ENCODE results near the gene AQP6. TPM values are rescaled to one million over a fixed set of nuclear protein-coding genes. Genes with fewer than 3 reads are reported as not detected.
"Not testable (repeated sequence)": the region's sequence is repeated elsewhere in the genome, so short reads cannot be mapped to it uniquely, and the experiment has no call there.

AQP6 gene
- total RNA-seq, 1 experiment from 2014 or later = 1.8 TPM

DNA sequence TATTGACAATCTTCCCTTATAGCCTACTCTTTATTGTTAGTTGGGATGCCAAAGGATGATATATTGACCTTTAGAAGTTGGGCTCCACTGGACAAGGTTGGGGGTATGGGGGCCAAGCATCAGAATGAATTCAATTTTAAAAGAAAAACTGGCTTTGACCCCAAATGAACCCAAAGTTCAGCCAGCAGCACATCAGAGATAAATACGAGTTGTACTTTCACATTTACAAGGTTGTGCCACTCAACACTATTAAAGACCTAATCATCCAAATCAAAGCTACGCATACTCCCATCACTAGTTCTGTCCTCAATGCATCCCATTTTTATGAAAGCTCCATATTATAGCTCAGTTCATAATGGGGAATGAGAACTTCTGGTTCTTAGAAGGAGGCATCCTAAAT is 16.7 kb downstream of the AQP6 start:
- not testable (repeated sequence) for DNase-seq (ENCODE audit: low spot score)

DNA sequence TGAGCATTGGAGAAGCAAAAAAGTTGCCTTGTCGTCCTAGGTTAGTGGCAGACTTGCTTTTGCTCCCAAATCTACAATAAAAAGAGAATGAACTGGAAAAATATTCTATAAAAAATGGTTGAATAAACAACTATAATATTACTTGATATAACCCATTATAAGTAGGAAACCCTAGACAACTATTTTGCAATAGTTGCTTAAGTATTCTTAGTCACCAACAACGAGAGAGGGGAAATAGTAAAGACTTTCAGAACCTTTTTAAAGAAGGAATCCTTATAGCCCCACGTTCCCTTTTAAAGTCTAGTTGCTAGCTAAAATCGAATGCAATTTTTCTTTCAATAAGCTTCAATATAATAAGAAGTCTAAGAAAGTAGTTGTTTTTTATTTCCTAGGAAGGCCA is 17.5 kb downstream of the AQP6 start:
- no peak for DNase-seq (ENCODE audit: low spot score)

GRCh38 chr12:49998453-49998852 is 25.7 kb downstream of the AQP6 start:
- DNase-seq (ENCODE audit: low spot score) = no peak

- DNase-seq (ENCODE audit: low spot score) = no peak
Observed at GRCh38 chr12:50003595-50003994, 30.8 kb downstream of the AQP6 start.

DNA sequence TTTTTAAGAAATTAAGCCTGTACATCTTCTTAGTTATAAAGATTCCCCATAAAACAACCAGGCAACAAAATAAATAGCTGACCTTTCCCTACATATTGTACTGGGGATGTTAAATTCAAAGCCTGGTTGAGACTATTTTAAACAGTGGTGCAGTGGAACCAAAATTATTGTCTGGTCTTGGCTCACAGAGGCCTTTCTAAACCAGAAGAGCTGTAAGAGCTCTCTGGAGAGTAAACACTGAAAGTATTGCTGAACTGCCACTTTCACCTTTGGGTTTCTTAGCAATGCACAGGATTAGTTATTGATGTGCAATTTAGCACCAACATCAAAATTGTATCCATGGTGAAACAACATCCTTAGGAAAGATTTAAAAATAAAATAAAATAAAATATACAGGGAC is 31.9 kb downstream of the AQP6 start:
- DNase-seq (ENCODE audit: low spot score) = no peak

DNA sequence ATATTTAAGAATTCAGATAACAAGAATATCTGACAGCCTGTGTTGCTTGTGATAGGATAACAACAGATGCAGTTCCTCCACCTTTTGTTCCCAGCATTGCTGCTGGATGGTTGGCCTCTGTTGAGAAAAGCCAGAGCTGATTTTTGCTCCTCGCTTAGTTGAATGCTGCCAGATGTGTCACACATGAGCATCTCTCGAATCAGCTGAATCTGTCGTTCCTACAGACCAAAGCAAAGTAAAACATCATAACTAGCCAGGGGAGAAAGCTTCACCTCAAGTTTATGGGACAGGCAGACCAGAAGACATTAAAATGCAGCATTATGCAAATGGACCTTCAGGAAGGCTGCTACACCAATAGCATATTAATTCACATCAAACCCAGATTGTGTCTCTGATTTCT is 32.4 kb downstream of the AQP6 start:
- no peak for DNase-seq (ENCODE audit: low spot score)

- DNase-seq (ENCODE audit: low spot score) = no peak
Observed at GRCh38 chr12:50006280-50006679, 33.5 kb downstream of the AQP6 start.

GRCh38 chr12:50006754-50007442 is 34.2 kb downstream of the AQP6 start:
- no peak for DNase-seq (ENCODE audit: low spot score)

- DNase-seq (ENCODE audit: low spot score) = no peak
Observed at GRCh38 chr12:50013361-50014147, 40.8 kb downstream of the AQP6 start.

GRCh38 chr12:50014342-50014741 is 41.6 kb downstream of the AQP6 start:
- no peak for DNase-seq (ENCODE audit: low spot score)

- no peak for DNase-seq (ENCODE audit: low spot score)
Observed at GRCh38 chr12:50016501-50017475, 44.0 kb downstream of the AQP6 start.

- DNase-seq (ENCODE audit: low spot score) = no peak
Observed at GRCh38 chr12:50017641-50018040, 44.9 kb downstream of the AQP6 start.

GRCh38 chr12:50018154-50018553 is 45.4 kb downstream of the AQP6 start:
- DNase-seq (ENCODE audit: low spot score) = no peak

- DNase-seq (ENCODE audit: low spot score) = no peak
Observed at GRCh38 chr12:50018968-50019367, 46.2 kb downstream of the AQP6 start.

DNA sequence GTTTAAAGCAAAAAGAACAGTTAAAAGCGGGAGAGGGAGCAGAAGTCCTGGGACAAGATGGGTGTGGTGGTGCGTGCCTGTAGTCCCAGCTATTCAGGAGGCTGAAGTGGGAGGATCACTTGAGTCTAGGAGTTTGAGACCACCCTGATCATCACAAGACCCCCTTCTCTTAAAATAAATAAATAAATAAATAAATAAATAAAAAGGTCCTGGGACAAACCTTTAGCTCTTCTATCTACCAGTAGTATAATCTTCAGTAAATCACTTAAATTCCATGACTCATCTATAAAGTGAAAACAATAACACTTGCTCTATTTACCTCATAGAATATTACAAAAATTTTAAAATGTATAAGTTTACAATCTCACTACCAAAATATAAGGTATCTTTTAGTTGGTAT is 46.8 kb downstream of the AQP6 start:
- no peak for DNase-seq (ENCODE audit: low spot score)

DNA sequence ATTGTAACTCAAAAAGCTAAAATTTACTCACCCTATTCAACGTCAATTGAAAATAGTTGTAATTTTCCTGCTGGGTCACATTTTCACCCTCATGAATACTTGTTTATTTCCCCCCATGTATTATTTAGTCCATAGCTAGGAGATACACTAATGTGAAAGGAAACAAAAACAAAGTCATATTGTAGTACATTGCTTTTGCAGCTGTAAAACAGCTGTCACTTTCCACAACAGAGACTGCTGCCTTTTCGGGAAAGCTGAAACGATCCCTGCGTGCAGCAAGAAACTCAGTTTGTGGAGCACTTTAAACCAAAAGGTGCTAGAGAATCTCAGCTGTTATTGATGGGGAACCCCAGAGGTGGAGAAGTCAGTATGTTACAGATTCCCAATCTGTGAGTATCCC is 48.3 kb downstream of the AQP6 start:
- DNase-seq (ENCODE audit: low spot score) = no peak

GRCh38 chr12:50022903-50023302 is 50.2 kb downstream of the AQP6 start:
- DNase-seq (ENCODE audit: low spot score) = no peak

GRCh38 chr12:50024227-50024626 is 51.5 kb downstream of the AQP6 start:
- DNase-seq (ENCODE audit: low spot score) = no peak

DNA sequence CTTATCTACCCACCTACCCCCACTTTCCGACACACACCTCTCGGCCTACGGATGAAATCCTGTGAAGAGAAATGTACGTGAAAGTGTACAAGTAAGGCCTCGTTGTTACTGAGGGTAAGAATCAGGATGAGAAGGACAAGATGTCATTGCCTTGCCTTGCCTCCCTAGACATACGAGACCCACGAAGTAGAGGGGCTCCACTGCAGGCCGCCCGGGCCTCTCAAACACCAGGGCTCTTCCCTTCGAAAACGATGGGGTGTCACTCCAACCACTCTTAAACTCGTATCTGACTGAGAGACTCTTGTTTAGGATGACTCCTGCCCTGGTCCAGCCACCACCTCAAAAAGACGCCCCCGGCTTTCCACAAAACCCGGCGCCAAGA is 52.0 kb downstream of the AQP6 start:
- peak; percentile 32 for DNase-seq (ENCODE audit: low spot score)

GRCh38 chr12:50025187-50026059 is 52.7 kb downstream of the AQP6 start, which contains the start of gene RACGAP1:
TSS of gene RACGAP1 (minus strand) at chr12:50025494. CDS start at chr12:50016715, 8,779 bp downstream.
- peak; percentile 99 for DNase-seq (ENCODE audit: low spot score)

DNA sequence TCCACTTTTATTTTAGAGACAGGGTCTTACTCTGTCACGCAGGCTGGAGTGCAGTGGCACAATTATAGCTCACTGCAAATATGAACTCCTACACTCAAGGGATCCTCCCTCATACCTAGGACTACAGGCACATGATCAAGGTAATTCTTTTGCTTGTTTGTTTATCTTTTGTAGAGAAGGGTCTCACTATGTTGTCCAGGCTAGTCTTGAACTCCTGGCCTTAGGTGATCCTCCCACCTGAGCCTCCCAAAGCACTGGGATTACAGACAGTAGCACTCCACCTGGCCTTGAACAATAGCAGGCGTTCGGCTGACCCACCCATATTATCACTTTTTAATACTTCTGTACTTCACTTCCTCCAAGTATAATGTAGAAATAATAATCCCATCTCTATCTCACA is 53.9 kb downstream of the AQP6 start:
- DNase-seq (ENCODE audit: low spot score) = no peak
